Adrenal gland (tissue), 5 donors: ENCODE results near the gene SLC66A3.

Experiments used
- POLR2A ChIP-seq, 2 donors: fragments of 450-650 bp; IDR thresholded peaks; one replicate each; pipeline ENCODE4 v1.6.1; 2017; ENCODE audit warnings: antibody characterized with exemption in 2 of 2, mild to moderate bottlenecking in 2 of 2, moderate library complexity in 1 of 2
- TF ChIP-seq, protein P1 (sequence below), 6 experiments: fragments of 450-650 bp in 4 of 6; fragments of 200-600 bp in 2 of 6; sonication (generic) in 1 of 6; IDR thresholded peaks; 1 replicate in 5 of 6; 2 replicates in 1 of 6; pipeline versions ENCODE4 v1.5.1 to v1.8.0; 2016 to 2021; ENCODE audit warnings: antibody characterized with exemption in 6 of 6, mild to moderate bottlenecking in 2 of 6, moderate library complexity in 1 of 6
- donor health status: DM: no; HTN: no; CAD: no.

DNA sequence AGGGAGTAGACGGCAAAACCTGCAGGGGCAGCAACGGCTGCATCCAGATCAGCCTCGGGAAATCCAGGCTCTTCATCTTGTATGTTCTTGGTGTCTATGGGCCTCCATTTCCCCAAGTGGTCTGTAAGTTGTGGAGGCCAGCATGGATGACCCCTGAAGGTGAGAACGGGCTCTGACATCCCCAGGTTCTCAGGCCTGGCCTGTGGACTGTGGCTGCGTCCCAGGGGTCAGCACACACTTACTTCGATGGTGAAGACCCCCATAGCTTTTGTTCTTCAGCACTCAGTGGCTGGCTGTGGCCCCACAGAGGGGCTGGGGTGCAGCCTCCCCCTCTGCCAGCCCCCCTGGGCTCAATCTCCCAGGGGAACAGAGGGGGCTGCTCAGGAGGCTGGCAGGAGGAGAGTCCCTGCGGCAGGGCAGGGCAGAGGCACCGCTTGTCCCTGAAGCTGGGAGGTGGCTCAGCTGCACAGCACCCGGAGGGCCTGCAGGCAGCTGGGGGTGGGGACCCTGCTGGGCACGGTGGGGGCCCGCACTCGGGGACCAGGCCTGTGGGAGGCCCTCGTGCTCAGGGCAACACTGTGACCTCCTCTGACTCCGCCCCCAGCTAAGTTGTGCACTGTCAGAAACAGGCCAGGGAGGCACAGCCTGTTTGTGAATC is 3.8 kb downstream of the SLC66A3 start:
- TF ChIP-seq, protein P1, sequence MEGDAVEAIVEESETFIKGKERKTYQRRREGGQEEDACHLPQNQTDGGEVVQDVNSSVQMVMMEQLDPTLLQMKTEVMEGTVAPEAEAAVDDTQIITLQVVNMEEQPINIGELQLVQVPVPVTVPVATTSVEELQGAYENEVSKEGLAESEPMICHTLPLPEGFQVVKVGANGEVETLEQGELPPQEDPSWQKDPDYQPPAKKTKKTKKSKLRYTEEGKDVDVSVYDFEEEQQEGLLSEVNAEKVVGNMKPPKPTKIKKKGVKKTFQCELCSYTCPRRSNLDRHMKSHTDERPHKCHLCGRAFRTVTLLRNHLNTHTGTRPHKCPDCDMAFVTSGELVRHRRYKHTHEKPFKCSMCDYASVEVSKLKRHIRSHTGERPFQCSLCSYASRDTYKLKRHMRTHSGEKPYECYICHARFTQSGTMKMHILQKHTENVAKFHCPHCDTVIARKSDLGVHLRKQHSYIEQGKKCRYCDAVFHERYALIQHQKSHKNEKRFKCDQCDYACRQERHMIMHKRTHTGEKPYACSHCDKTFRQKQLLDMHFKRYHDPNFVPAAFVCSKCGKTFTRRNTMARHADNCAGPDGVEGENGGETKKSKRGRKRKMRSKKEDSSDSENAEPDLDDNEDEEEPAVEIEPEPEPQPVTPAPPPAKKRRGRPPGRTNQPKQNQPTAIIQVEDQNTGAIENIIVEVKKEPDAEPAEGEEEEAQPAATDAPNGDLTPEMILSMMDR (IDR thresholded peaks at IDR 0.05) = no peak
- TF ChIP-seq POLR2A (IDR thresholded peaks at IDR 0.05) = no peak
